Thyroid gland (tissue), 4 donors: ENCODE measurements around the gene SCGB1C2. TPM values are rescaled to one million over a fixed set of nuclear protein-coding genes. Genes with fewer than 3 reads are reported as not detected.

Experiments
- DNase-seq, 2 donors: peaks; one replicate each; pipeline ENCODE4 v3.0.0-alpha.2; 2019
- H3K27ac ChIP-seq, 3 donors: fragments of 200-600 bp; sonication (generic); 1 replicate in 2 of 3; 2 replicates in 1 of 3; pipeline ENCODE4 v1.5.1; 2016 to 2019; ENCODE audit warnings: mild to moderate bottlenecking in 1 of 3, moderate library complexity in 1 of 3
- H3K27me3 ChIP-seq: fragments of 200-600 bp; sonication (generic); one replicate; pipeline ENCODE4 v1.5.1; 2019
- H3K36me3 ChIP-seq, 2 donors: fragments of 200-600 bp; sonication (generic); one replicate each; pipeline ENCODE4 v1.5.1; 2016 to 2019
- H3K4me1 ChIP-seq, 2 donors: fragments of 200-600 bp; sonication (generic); one replicate each; pipeline ENCODE4 v1.5.1; 2017 to 2019
- H3K4me3 ChIP-seq, 3 donors: fragments of 200-600 bp; sonication (generic); replicated peaks in 1 of 3; 1 replicate in 2 of 3; 2 replicates in 1 of 3; pipeline ENCODE4 v1.5.1; 2016; ENCODE audit warnings: mild to moderate bottlenecking in 1 of 3
- H3K9me3 ChIP-seq: fragments of 200-600 bp; sonication (generic); one replicate; pipeline ENCODE4 v1.5.1; 2017
- CTCF ChIP-seq, 6 experiments: fragments of 200-600 bp in 3 of 6; fragments of 450-650 bp in 3 of 6; sonication (generic) in 3 of 6; IDR thresholded peaks; one replicate each; pipeline ENCODE4 v1.5.1; 2016 to 2019; ENCODE audit warnings: antibody characterized with exemption in 6 of 6, mild to moderate bottlenecking in 2 of 6, inconsistent platforms in 1 of 6, moderate library complexity in 1 of 6
- POLR2A ChIP-seq, 2 donors: fragments of 450-650 bp; IDR thresholded peaks; one replicate each; pipeline ENCODE4 v1.6.1; 2017; ENCODE audit warnings: antibody characterized with exemption in 2 of 2, mild to moderate bottlenecking in 2 of 2, moderate library complexity in 1 of 2
- WGBS, 2 donors: methylation state at CpG; one replicate each; pipeline ENCODE4 v1.1.5; 2017; 5-methylcytosine and 5-hydroxymethylcytosine counted together
- intact Hi-C: fragments of 100-400 bp; cut with DNase I; formaldehyde crosslinking; loops from one replicate; pipeline ENCODE4 v1.15.1; 2023
- total RNA-seq, 4 donors: library from RNA; depleted of rRNA; stranded (reverse); fragments of >200 nt; gene quantifications; one replicate each; pipeline ENCODE4 v1.2.3, GENCODE V29; 2016

The SCGB1C2 gene
- total RNA-seq, 4 donors from 2014 or later, result not detected

- DNase-seq, result no peak
- no peaks in the 10 kb centered on the region for H3K27me3 ChIP-seq
- TF ChIP-seq CTCF (IDR thresholded peaks at IDR 0.05) (no peak), POLR2A (IDR thresholded peaks at IDR 0.05) (no peak)
- intact Hi-C loops, result no loop called here
- WGBS, 2 donors, result 82 to 86% methylated on average over 26 of the region's 26 CpGs
- no peak overlapping the region for H3K4me3 ChIP-seq
- H3K4me1 ChIP-seq, result no peaks in the 10 kb centered on the region
- H3K36me3 ChIP-seq, result no peaks in the 10 kb centered on the region
- H3K27ac ChIP-seq, result no peak overlapping the region
- H3K9me3 ChIP-seq, result no peaks in the 10 kb centered on the region
These were observed 14.8 kb downstream of the SCGB1C2 start for GRCh38 chr17:151886-152859.

- H3K27ac ChIP-seq, result no peak overlapping the region
- intact Hi-C loops, result no loop called here
- H3K4me3 ChIP-seq, result no peak overlapping the region
- no peaks in the 10 kb centered on the region for H3K9me3 ChIP-seq
- no peak for DNase-seq
- no peaks in the 10 kb centered on the region for H3K4me1 ChIP-seq
- no peaks in the 10 kb centered on the region for H3K27me3 ChIP-seq
- 80 to 81% methylated on average over 6 to 7 of the region's 12 CpGs for whole genome bisulfite sequencing, 2 donors
- TF ChIP-seq CTCF (IDR thresholded peaks at IDR 0.05) (no peak), POLR2A (IDR thresholded peaks at IDR 0.05) (no peak)
- H3K36me3 ChIP-seq, result no peaks in the 10 kb centered on the region
These were observed 15.6 kb downstream of the SCGB1C2 start for GRCh38 chr17:152860-153420.

- Histone ChIP-seq H3K27me3 (no peaks in the 10 kb centered on the region), H3K4me1 (no peaks in the 10 kb centered on the region), H3K36me3 (no peaks in the 10 kb centered on the region), H3K9me3 (no peaks in the 10 kb centered on the region), H3K4me3 (no peak overlapping the region), H3K27ac (no peak overlapping the region)
- intact Hi-C loops, result no loop called here
- DNase-seq, result no peak
- 86 to 90% methylated on average over 9 of the region's 9 CpGs for WGBS, 2 donors
- TF ChIP-seq CTCF (IDR thresholded peaks at IDR 0.05), result no peak
- no peak for TF ChIP-seq POLR2A (IDR thresholded peaks at IDR 0.05)
These were observed 16.5 kb downstream of the SCGB1C2 start for GRCh38 chr17:153851-154250.

GRCh38 chr17:155576-155975, 18.2 kb downstream of the SCGB1C2 start:
- no peaks in the 10 kb centered on the region for H3K36me3 ChIP-seq
- no peak overlapping the region for H3K4me3 ChIP-seq
- 78 to 85% methylated on average over 5 to 7 of the region's 7 CpGs for WGBS, 2 donors
- intact Hi-C loops, result no loop called here
- no peak for DNase-seq
- no peak overlapping the region for H3K27ac ChIP-seq
- H3K9me3 ChIP-seq, result no peaks in the 10 kb centered on the region
- H3K4me1 ChIP-seq, result no peaks in the 10 kb centered on the region
- no peaks in the 10 kb centered on the region for H3K27me3 ChIP-seq
- TF ChIP-seq POLR2A (IDR thresholded peaks at IDR 0.05) (no peak), CTCF (IDR thresholded peaks at IDR 0.05) (no peak)

GRCh38 chr17:156094-156621, 18.8 kb downstream of the SCGB1C2 start:
- 78% methylated on average over 10 to 17 of the region's 28 CpGs for WGBS, 2 donors
- H3K9me3 ChIP-seq, result no peaks in the 10 kb centered on the region
- no peaks in the 10 kb centered on the region for H3K36me3 ChIP-seq
- no peak for DNase-seq
- H3K27ac ChIP-seq, result no peak overlapping the region
- no peaks in the 10 kb centered on the region for H3K4me1 ChIP-seq
- intact Hi-C loops, result no loop called here
- H3K27me3 ChIP-seq, result no peaks in the 10 kb centered on the region
- H3K4me3 ChIP-seq, result no peak overlapping the region
- TF ChIP-seq CTCF (IDR thresholded peaks at IDR 0.05) (no peak), POLR2A (IDR thresholded peaks at IDR 0.05) (no peak)
